Activated CD4-positive, alpha-beta memory T cell treated with anti-CD3 and anti-CD28 coated beads for 36 hours (primary cell): Measurements from ENCODE around the gene RIC8B. TPM values are rescaled to one million over a fixed set of nuclear protein-coding genes. Genes with fewer than 3 reads are reported as not detected.
A peak's percentile ranks its signal among the peaks of the same experiment; 100 is the strongest.

Experiments
- CTCF ChIA-PET: fragments of 350-600 bp; sonication (Branson Sonifier 250); formaldehyde crosslinking; loops from one replicate; lab custom pipeline; 2021; ENCODE audit warnings: antibody characterized with exemption, inconsistent platforms; lab: Charles Lee
- POLR2A ChIA-PET: fragments of 350-600 bp; sonication (Branson Sonifier 250); formaldehyde crosslinking; loops from one replicate; lab custom pipeline; 2021; ENCODE audit warnings: antibody characterized with exemption; lab: Charles Lee
- DNase-seq: peaks from one replicate; pipeline ENCODE4 v3.0.0-alpha.2; 2020
- H3K27ac Mint-ChIP-seq: one replicate; pipeline ENCODE4 v1.8.0; 2021; ENCODE audit warnings: mixed read lengths
- H3K27me3 Mint-ChIP-seq: one replicate; pipeline ENCODE4 v1.8.0; 2021; ENCODE audit warnings: mixed read lengths
- H3K36me3 Mint-ChIP-seq: one replicate; pipeline ENCODE4 v1.8.0; 2021; ENCODE audit warnings: mixed read lengths
- H3K4me1 Mint-ChIP-seq: one replicate; pipeline ENCODE4 v1.8.0; 2021; ENCODE audit warnings: low read depth, mixed read lengths
- H3K4me3 Mint-ChIP-seq: one replicate; pipeline ENCODE4 v1.8.0; 2021; ENCODE audit warnings: mild to moderate bottlenecking, mixed read lengths
- H3K9me3 Mint-ChIP-seq: one replicate; pipeline ENCODE4 v1.8.0; 2021; ENCODE audit warnings: mixed read lengths
- intact Hi-C: fragments of 100-400 bp; cut with micrococcal nuclease; formaldehyde crosslinking; loops from one replicate; pipeline ENCODE4 v1.15.1; 2023
- total RNA-seq, 2 experiments: library from RNA; stranded (reverse); gene quantifications; one replicate each; pipeline ENCODE4 v1.2.3, GENCODE V29; 2021

The RIC8B gene
- total RNA-seq, 2 experiments from 2014 or later: 9.7 to 9.9 TPM

GRCh38 chr12:106819991-106820390 lies 45.5 kb downstream of the RIC8B start:
- H3K27me3 Mint-ChIP-seq: no peaks in the 10 kb centered on the region
- H3K4me1 Mint-ChIP-seq: peaks cover 18% of the 10 kb centered on the region
- POLR2A ChIA-PET: no interaction called here
- peaks cover 11% of the 10 kb centered on the region for H3K36me3 Mint-ChIP-seq
- no peak overlapping the region for H3K27ac Mint-ChIP-seq
- CTCF ChIA-PET: no interaction called here
- DNase-seq: no peak
- no peak overlapping the region for H3K4me3 Mint-ChIP-seq
- intact Hi-C loops: loop anchor here (5.0 kb wide), 1 partner anchor 82 kb away; no protein-coding TSS in a partner anchor
- no peaks in the 10 kb centered on the region for H3K9me3 Mint-ChIP-seq

GRCh38 chr12:106831699-106832098 lies 57.2 kb downstream of the RIC8B start:
- intact Hi-C loops: no loop called here
- no peak overlapping the region for H3K4me3 Mint-ChIP-seq
- POLR2A ChIA-PET: no interaction called here
- CTCF ChIA-PET: no interaction called here
- no peaks in the 10 kb centered on the region for H3K27me3 Mint-ChIP-seq
- DNase-seq: no peak
- H3K27ac Mint-ChIP-seq: no peak overlapping the region
- H3K9me3 Mint-ChIP-seq: no peaks in the 10 kb centered on the region
- peaks cover 5% of the 10 kb centered on the region for H3K36me3 Mint-ChIP-seq
- peaks cover 3% of the 10 kb centered on the region for H3K4me1 Mint-ChIP-seq

GRCh38 chr12:106837782-106838181 lies 63.3 kb downstream of the RIC8B start:
- Mint-ChIP-seq H3K4me3 (no peak overlapping the region), H3K27ac (no peak overlapping the region), H3K4me1 (peaks cover 15% of the 10 kb centered on the region), H3K9me3 (no peaks in the 10 kb centered on the region), H3K27me3 (no peaks in the 10 kb centered on the region), H3K36me3 (peaks cover 9% of the 10 kb centered on the region)
- DNase-seq: no peak
- POLR2A ChIA-PET: no interaction called here
- intact Hi-C loops: no loop called here
- CTCF ChIA-PET: no interaction called here

- no peak overlapping the region for H3K4me3 Mint-ChIP-seq
- intact Hi-C loops: no loop called here
- peaks cover 15% of the 10 kb centered on the region for H3K4me1 Mint-ChIP-seq
- POLR2A ChIA-PET: no interaction called here
- H3K36me3 Mint-ChIP-seq: peaks cover 11% of the 10 kb centered on the region
- no peak overlapping the region for H3K27ac Mint-ChIP-seq
- CTCF ChIA-PET: no interaction called here
- DNase-seq: no peak
- H3K9me3 Mint-ChIP-seq: no peaks in the 10 kb centered on the region
- no peaks in the 10 kb centered on the region for H3K27me3 Mint-ChIP-seq
These were observed 64.9 kb downstream of the RIC8B start for GRCh38 chr12:106839333-106839732.

- intact Hi-C loops: loop anchor here (5.0 kb wide), 1 partner anchor 103 kb away; no protein-coding TSS in a partner anchor
- peaks cover 7% of the 10 kb centered on the region for H3K36me3 Mint-ChIP-seq
- peaks cover 15% of the 10 kb centered on the region for H3K4me1 Mint-ChIP-seq
- ChIA-PET POLR2A (no interaction called here), CTCF (interaction anchor here (0.8 to 2.5 kb wide), 6 partner anchors 10 to 483 kb away, joined by 3 to 21 read pairs (median 6); partner anchors contain the start of gene POLR3B)
- no peak overlapping the region for H3K4me3 Mint-ChIP-seq
- no peaks in the 10 kb centered on the region for H3K27me3 Mint-ChIP-seq
- H3K9me3 Mint-ChIP-seq: no peaks in the 10 kb centered on the region
- no peak for DNase-seq
- H3K27ac Mint-ChIP-seq: no peak overlapping the region
These were observed 65.8 kb downstream of the RIC8B start for GRCh38 chr12:106840243-106840642.

GRCh38 chr12:106841510-106842302 lies 67.2 kb downstream of the RIC8B start:
- Mint-ChIP-seq H3K27ac (no peak overlapping the region), H3K4me3 (no peak overlapping the region), H3K36me3 (peaks cover 6% of the 10 kb centered on the region), H3K9me3 (no peaks in the 10 kb centered on the region), H3K27me3 (no peaks in the 10 kb centered on the region), H3K4me1 (peaks cover 15% of the 10 kb centered on the region)
- intact Hi-C loops: loop anchor here (1.0 to 5.0 kb wide), 2 partner anchors 104 to 455 kb away; no protein-coding TSS in a partner anchor
- ChIA-PET CTCF (interaction anchor here (0.6 to 2.5 kb wide), 26 partner anchors 11 to 484 kb away, joined by 3 to 21 read pairs (median 4); partner anchors contain the start of gene POLR3B), POLR2A (no interaction called here)
- peak; percentile 14 for DNase-seq

GRCh38 chr12:106845902-106846301 lies 71.4 kb downstream of the RIC8B start:
- H3K27me3 Mint-ChIP-seq: no peaks in the 10 kb centered on the region
- intact Hi-C loops: no loop called here
- H3K9me3 Mint-ChIP-seq: no peaks in the 10 kb centered on the region
- ChIA-PET POLR2A (interaction anchor here (1.0 kb wide), 1 partner anchor 108 kb away, joined by 3 read pairs; no protein-coding TSS in a partner anchor), CTCF (interaction anchor here (1.3 kb wide), 1 partner anchor 20 kb away, joined by 3 read pairs; no protein-coding TSS in a partner anchor)
- peaks cover 10% of the 10 kb centered on the region for H3K36me3 Mint-ChIP-seq
- no peak overlapping the region for H3K4me3 Mint-ChIP-seq
- DNase-seq: no peak
- no peak overlapping the region for H3K27ac Mint-ChIP-seq
- peaks cover 5% of the 10 kb centered on the region for H3K4me1 Mint-ChIP-seq

GRCh38 chr12:106847861-106848260 lies 73.4 kb downstream of the RIC8B start:
- no peak overlapping the region for H3K27ac Mint-ChIP-seq
- peaks cover 10% of the 10 kb centered on the region for H3K36me3 Mint-ChIP-seq
- ChIA-PET POLR2A (no interaction called here), CTCF (no interaction called here)
- intact Hi-C loops: no loop called here
- H3K27me3 Mint-ChIP-seq: no peaks in the 10 kb centered on the region
- no peaks in the 10 kb centered on the region for H3K4me1 Mint-ChIP-seq
- H3K9me3 Mint-ChIP-seq: no peaks in the 10 kb centered on the region
- DNase-seq: no peak
- no peak overlapping the region for H3K4me3 Mint-ChIP-seq

GRCh38 chr12:106851306-106851705 lies 76.8 kb downstream of the RIC8B start:
- peaks cover 8% of the 10 kb centered on the region for H3K36me3 Mint-ChIP-seq
- no peak overlapping the region for H3K4me3 Mint-ChIP-seq
- H3K27me3 Mint-ChIP-seq: no peaks in the 10 kb centered on the region
- POLR2A ChIA-PET: no interaction called here
- peaks cover 6% of the 10 kb centered on the region for H3K4me1 Mint-ChIP-seq
- CTCF ChIA-PET: interaction anchor here (0.6 kb wide), 1 partner anchor 1616 kb away, joined by 5 read pairs; no protein-coding TSS in a partner anchor
- H3K9me3 Mint-ChIP-seq: no peaks in the 10 kb centered on the region
- intact Hi-C loops: no loop called here
- DNase-seq: no peak
- no peak overlapping the region for H3K27ac Mint-ChIP-seq

- Mint-ChIP-seq H3K27me3 (no peaks in the 10 kb centered on the region), H3K27ac (no peak overlapping the region), H3K9me3 (no peaks in the 10 kb centered on the region), H3K4me3 (no peak overlapping the region), H3K4me1 (peaks cover 6% of the 10 kb centered on the region), H3K36me3 (peaks cover 8% of the 10 kb centered on the region)
- POLR2A ChIA-PET: no interaction called here
- CTCF ChIA-PET: no interaction called here
- intact Hi-C loops: no loop called here
- no peak for DNase-seq
These were observed 80.2 kb downstream of the RIC8B start for GRCh38 chr12:106854723-106855122.

- CTCF ChIA-PET: interaction anchor here (1.5 kb wide), 1 partner anchor 13 kb away, joined by 4 read pairs; no protein-coding TSS in a partner anchor
- H3K9me3 Mint-ChIP-seq: no peaks in the 10 kb centered on the region
These were observed 80.8 kb downstream of the RIC8B start for GRCh38 chr12:106855221-106855758.

More at GRCh38 chr12:106855221-106855758, 80.8 kb downstream of the RIC8B start:
- Mint-ChIP-seq H3K36me3 (peaks cover 10% of the 10 kb centered on the region), H3K4me1 (peaks cover 6% of the 10 kb centered on the region), H3K27ac (no peak overlapping the region), H3K4me3 (no peak overlapping the region), H3K27me3 (no peaks in the 10 kb centered on the region)
- POLR2A ChIA-PET: no interaction called here
- no peak for DNase-seq
- intact Hi-C loops: no loop called here
